GM18907 (cell line): ENCODE data around the gene C16orf54.
"Not testable (repeated sequence)": the region's sequence is repeated elsewhere in the genome, so short reads cannot be mapped to it uniquely, and the experiment has no call there.

Experiments
- ATAC-seq: cut with Tn5 transposase; IDR thresholded peaks from one replicate; pipeline ENCODE4 v1.9.1; 2021; ENCODE audit warnings: mild to moderate bottlenecking, moderate library complexity; ENCODE audit not compliant: unreplicated experiment

C16orf54 gene

DNA sequence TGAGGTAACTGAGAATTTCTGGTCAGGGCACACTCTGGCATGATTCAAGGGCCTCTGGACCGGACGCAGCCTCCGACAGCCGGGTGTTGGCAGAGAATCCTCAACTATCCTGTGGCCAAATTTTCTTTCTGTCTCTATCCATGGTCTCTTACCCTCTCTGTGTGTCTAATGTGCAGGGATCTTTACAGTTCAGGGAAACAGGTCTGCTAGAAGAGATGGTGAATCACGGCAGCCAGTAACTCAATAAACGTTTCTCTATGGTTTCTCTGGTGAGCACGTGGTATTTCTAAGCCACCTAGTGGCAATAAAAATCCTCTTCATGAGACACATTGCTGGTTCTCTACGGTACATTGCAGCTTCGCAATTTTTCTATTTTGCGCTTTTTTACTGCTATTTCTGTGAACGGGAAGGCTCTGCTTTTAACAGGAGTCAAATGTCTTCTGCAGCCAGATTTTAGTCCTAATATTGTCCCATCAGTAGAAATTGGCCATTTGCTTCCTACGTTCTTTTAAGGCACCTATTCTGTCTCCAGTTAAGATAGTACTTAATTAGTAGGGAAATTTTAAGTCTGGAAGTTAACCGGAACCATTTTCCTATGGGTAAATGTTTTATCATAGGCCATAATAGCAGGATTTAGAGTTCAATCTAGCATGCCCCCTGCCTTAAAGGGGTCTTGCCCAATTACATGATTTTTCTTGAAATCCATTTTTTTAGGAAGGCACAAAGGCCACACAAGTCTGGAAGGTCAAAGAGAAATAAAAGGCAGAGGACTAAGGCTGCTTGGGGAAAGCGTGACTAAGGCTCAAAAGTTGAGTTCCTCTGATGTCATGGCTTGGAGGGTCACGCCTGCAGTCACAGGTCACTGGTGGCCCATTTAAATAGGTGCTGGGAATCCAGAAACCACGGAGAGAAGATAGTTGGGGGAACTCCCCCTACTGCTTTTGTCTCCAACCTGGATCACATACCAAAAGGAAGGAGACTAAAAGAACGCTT lies 35.3 kb downstream of the C16orf54 start:
- ATAC-seq: no peak

DNA sequence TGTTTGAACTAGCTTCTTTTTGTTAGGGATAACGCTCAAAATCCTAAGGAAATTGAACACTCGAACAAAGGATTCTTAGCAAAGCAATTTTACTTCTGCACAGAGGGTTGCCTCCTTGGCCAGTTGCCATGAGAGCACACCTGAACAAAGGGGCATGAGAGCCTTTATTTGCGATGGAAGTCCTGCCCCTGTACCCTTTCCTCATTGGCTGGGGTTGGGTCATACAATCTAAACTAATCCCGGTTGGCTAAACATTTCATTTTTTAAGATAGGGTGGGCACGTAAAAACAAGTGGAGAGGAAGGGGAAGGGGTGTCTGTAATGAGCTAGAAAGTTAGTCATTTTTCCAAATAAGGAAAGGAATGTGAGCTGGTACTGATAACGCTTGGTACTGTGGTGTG lies 36.1 kb downstream of the C16orf54 start:
- not testable (repeated sequence) for ATAC-seq

DNA sequence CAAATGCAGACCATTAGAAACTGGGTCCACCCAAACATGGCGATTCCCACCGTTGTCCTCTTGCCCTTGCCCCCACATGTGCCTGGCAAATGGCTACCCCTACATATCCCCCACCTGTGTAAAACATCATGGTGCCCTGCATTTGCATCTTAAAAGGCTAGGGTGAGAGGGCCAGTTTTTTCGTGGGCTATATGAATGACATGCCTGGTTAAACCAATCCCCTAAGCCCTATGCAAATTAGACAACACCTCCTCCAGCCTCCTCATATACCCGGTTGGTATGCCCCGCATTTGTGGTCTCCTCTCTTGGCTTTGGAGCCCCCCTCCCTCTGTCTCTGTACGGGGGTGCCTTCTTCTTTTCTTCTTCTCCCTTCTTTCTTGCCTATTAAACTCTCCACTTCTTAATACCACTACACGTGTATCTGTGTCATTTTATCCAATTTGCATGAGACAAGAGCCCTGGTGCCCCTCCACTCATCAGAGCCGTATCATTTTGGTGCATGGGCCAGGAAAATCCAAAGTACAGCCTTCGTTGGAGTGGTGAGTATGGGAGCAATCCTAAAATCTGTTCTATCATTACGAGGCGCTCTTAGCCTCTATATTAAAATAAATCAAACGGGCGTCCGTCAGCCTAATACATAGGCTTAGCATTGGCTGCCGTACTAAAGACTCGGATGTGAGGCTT lies 36.7 kb downstream of the C16orf54 start:
- no peak for ATAC-seq

DNA sequence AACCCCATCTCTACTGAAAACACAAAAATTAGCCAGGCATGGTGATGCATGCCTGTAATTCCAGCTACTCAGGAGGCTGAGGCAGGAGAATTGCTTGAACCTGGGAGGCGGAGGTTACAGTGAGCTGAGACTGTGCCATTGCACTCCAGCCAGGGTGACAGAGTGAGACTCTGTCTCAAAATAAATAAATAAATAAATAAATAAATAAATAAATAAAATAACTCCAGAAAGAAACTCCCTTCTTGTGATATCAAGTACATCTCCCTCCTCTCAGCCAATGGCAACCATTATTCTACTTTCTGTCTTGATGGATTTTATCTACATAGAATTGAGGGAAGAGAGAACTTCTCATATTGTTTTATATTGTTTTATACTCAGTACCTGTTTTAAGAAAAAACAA lies 38.6 kb downstream of the C16orf54 start:
- ATAC-seq: not testable (repeated sequence)

DNA sequence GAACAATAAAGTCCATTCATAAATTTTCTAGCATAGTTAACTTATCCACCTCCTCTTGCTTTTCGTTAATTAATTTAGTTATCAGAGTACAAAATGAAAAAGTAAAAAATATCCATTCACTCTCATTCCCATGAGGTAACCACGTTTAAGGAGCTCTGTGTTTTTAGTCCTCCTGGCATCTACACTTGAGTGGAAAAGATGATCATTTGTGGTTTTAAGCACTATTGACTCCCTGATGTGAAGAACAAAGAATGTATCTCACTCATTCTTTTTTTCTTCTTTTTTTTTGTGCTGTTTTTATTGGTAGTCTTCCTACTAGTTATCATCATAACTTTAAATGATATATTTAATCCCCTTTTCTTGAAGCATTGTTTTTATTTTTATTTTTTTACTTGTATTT lies 40.8 kb downstream of the C16orf54 start:
- no peak for ATAC-seq

DNA sequence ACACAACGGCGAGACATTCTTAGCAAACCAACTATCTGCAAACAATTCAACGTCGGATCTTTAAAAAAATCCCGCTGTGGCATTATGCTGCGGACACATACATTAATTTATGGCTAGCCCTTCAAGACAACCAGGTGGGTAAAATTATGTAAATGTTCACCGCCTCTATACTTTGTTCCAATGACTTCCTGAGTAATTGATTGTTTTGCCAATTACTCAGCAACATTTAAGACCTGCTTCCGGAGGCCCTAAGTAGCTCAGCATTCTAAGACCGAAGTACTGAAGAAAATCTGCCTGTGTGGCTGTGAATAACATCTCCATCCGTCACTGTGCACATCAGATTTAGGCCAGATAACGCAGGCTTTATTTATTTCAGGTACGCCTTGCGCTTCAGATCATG lies 43.5 kb downstream of the C16orf54 start:
- ATAC-seq: peak; percentile 49

DNA sequence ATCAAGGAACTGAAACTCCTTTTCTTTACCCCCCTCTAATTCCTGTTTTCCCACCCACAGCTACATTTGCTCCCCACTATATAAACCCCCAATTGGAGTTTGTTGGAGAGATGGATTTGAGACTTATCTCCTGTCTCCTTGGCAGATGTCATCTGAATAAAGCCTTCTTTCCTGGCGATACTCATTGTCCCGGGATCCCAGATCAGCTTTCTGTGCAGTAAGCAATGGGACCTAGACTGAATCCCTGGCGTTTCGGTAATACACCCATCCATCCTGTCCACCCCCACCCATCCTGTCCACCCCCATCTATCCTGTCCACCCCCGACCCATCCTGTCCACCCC lies 44.6 kb downstream of the C16orf54 start:
- ATAC-seq: no peak

DNA sequence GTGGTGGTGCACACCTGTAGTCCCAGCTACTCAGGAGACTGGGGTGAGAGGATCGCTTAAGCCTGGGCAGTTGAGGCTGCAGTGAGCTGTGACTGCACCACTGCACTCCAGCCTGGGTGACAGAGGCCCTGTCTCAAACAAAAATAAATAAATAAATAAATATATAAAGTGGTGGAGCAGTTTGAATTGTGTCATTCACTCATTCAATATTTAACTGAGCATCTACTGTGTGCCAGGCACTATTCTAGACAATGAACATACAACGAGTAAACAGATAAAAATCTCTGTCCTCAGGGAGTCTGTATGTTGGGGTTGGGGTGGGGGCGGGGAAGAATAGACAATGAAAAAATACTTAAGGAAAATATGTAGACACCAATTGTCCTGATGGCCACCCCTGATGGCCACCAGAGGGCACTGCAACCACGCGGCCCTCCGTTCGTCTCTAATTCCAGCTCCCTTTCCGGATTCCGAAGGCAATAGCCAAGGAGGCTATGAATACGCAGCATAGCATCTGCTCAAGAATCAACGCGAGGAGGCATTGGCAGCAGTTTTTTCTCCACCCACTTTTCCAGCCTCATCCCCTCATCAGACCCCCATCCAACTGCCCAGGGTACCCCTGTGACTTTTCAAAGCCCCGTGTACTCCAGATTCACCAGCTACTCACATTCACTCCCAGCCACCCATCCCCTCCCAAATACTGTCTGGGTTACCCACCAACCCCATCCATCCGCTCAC lies 45.4 kb downstream of the C16orf54 start:
- ATAC-seq: no peak

DNA sequence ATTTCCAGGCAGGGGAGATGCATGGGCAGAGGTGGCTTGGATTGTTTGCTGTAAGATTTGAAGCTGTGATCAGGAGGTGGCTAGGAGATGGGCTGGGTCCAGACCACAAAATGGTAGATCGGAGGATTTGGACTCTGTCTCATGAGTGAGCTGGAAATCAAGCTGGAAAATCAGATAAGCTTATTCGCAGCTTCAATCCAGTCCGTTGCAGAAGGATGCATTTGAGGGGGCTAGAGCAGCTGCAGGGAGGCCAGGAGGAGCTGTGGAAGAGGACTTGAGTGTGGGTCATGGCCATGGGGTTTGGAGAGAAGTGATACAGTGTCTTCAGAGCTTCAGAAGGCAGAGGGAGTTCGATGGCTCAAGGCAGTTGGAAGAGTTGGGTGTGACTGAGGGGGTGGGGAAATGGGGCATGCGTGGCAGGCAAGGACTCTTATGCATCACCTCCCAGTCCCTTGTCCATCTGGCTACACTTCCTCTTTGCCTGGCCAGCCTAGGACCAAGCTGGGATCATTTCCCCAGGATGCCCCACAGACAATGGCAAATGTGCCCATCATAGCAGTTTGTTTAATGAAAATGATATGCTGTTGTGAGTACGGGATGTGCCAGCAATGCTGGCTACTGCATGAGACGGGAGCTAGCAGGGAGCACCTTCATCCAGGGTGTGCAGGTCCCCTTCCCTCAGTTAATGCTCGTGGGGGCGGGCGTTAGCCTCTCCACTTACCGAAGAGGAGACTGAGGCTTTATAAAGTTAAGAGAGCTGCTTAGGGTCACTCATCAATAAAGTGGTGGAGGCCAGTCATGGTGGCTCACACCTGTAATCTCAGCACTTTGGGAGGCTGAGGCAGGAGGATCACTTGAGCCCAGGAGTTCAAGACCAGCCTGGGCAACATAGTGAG lies 46.2 kb downstream of the C16orf54 start:
- no peak for ATAC-seq

DNA sequence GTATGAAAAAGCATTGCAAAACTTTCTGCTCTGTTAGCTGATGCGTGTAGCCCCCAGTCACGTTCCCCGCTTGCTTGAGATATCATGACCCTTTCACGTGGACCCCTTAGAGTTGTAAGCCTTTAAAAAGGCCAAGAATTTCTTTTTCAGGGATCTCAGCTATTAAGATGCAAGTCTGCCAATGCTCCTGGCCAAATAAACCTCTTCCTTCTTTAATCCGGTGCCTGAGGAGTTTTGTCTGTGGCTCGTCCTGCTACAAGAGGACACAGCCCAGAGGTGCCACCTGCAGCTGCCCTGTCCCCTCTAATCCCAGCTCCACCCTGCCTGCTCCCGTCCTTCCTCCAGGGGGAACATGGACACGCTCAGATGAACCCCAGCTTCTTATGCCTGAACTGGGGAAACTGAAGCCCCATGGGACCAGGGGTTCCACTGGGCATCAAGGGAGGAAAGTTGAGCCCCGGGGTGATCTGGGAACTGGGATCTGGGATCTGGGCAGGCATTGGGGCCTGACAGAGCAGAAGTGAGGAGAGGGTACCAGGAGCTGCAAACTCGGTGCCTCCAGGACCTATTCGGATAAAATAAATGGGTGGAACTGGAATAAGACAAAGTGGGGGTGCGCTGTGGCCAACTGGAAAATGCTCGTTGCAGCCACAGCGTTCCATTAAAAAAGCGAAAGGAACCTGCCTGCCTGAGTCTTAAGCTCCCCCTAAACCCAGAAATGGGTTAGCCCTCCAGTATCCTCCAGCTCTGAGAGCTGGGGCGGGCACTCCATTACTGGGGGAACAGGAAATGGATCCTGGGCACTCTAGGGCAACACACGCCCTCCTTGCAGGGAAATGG lies 47.1 kb downstream of the C16orf54 start:
- ATAC-seq: no peak

DNA sequence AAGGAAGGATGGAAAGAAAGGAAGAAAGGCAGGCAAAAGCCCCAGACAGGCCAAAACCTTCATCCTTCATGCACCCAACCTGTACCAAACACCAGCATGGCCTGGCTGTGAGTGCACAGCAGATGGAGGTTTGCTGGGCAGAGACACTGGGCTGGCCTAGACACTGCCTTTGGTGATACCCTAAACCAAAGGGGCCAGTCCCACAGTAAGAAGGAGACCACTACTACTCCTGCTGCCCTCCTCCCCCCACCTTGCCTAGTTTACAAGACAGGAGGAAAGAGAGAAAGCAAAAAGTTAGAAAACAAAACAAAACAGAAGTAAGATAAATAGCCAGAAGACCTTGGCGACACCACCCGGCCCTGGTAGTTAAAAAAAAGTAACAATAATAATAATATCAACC lies 47.7 kb downstream of the C16orf54 start:
- ATAC-seq: no peak

DNA sequence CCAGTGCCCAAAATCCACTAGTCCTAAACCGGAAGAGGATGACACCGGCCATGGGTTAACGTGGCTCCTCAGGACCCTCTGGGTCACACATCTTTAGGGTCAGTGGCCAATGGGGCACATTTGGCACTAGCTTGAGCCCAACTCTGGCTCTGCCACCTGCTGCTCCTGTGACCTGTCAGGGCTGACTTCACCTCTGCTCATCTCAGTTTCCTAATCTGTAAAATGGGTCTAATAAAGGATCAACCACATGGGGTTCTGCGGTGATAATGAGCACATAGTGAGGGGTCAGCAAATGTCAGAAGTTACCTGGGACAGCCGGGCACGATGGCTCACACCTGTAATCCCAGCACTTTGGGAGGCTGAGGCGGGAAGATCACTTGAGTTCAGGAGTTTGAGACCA lies 48.4 kb downstream of the C16orf54 start:
- no peak for ATAC-seq

DNA sequence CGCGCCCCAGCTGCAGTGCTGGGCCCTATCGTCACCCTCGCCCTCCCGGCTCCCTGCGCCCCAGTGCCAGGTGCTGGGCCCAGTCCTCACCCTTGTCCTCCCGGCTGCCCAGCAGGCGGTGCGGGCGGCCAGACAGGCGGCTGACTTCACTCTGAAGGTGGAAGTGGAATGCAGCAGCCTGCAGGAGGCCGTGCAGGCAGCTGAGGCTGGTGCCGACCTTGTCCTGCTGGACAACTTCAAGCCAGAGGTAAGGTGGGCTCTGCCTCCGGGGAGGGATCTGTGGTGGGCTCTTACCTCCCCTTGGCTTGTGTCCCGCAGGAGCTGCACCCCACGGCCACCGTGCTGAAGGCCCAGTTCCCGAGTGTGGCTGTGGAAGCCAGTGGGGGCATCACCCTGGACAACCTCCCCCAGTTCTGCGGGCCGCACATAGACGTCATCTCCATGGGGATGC lies 48.9 kb downstream of the C16orf54 start:
- ATAC-seq: no peak

DNA sequence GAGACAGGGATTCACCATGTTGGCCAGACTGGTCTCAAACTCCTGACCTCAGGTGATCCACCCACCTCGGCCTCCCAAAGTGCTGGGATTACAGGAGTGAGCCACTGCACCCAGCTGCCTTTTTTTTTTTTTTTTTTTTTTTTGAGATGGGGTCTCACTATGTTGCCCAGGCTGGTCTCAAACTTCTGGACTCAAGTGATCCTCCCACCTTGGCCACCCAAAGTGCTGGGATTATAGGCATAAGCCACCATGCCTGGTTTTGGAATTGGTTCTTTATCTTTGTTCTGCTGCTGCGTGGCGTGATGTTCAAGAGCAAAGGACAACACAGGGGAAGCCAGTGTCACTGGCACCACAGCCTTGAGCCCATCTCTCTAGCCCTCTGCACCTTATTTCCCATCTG lies 50.1 kb downstream of the C16orf54 start:
- not testable (repeated sequence) for ATAC-seq

DNA sequence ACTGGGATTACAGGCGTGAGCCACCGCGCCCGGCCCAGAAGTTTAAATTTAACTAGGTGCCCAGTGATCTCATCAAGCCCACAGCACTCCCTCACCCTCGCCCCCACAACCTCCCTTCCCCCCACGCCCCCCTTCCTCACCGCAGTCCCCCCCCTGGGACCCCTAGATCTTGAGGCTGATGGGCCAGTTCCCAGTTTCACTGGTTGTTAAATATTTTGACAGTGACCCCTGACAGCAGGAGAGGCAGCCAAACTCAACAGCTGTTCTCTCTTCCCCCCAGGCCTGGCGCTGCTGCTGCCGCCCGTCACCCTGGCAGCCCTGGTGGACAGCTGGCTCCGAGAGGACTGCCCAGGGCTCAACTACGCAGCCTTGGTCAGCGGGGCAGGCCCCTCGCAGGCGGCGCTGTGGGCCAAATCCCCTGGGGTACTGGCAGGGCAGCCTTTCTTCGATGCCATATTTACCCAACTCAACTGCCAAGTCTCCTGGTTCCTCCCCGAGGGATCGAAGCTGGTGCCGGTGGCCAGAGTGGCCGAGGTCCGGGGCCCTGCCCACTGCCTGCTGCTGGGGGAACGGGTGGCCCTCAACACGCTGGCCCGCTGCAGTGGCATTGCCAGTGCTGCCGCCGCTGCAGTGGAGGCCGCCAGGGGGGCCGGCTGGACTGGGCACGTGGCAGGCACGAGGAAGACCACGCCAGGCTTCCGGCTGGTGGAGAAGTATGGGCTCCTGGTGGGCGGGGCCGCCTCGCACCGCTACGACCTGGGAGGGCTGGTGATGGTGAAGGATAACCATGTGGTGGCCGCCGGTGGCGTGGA lies 51.2 kb downstream of the C16orf54 start:
- no peak for ATAC-seq

DNA sequence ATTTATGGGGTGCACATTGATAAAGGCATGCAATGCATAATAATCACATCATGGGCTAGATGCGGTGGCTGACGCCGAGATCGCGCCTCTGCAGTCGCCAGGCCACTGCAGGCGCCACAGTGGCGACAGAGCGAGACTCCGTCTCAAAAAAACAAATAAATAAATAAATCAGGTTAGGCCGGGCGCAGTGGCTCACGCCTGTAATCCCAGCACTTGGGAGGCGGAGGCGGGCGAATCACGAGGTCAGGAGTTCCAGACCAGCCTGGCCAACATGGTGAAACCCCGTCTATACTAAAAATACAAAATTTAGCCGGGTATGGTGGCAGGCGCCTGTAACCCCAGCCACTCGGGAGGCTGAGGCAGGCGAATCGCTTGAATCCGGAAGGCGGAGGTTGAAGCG lies 53.2 kb downstream of the C16orf54 start:
- ATAC-seq: not testable (repeated sequence)
